ENCODE results near the gene KRTAP12-1.
"Not testable (repeated sequence)": the region's sequence is repeated elsewhere in the genome, so short reads cannot be mapped to it uniquely, and the experiment has no call there.

Gene KRTAP12-1

GRCh38 chr21:44638506-44639330 is 43.2 kb downstream of the KRTAP12-1 start:
- DNase-seq: not testable (repeated sequence)

- DNase-seq: not testable (repeated sequence)
These were observed 44.1 kb downstream of the KRTAP12-1 start for GRCh38 chr21:44637851-44638348.

- no peak for DNase-seq
These were observed 44.7 kb downstream of the KRTAP12-1 start, which contains the start of gene KRTAP10-10 for GRCh38 chr21:44637018-44637850. Gene KRTAP10-10 (plus strand): TSS chr21:44637356. CDS start chr21:44637418, 62 bp downstream.

- DNase-seq: no peak
These were observed 45.5 kb downstream of the KRTAP12-1 start for GRCh38 chr21:44636209-44637017.

- DNase-seq: no peak
These were observed 49.9 kb downstream of the KRTAP12-1 start for GRCh38 chr21:44632067-44632466.
